ENCODE measurements around the gene ARRDC5.
A peak's percentile ranks its signal among the peaks of the same experiment; 100 is the strongest.
"Not testable (repeated sequence)": the region's sequence is repeated elsewhere in the genome, so short reads cannot be mapped to it uniquely, and the experiment has no call there.

ARRDC5 gene

GRCh38 chr19:4902796-4903195 lies at the start of gene ARRDC5:
Gene ARRDC5 (minus strand): TSS chr19:4902896. CDS start chr19:4902825, 71 bp downstream.
- DNase-seq (ENCODE audit: low read depth), result no peak

GRCh38 chr19:4951656-4952055 lies 49.0 kb upstream of the ARRDC5 start:
- no peak for DNase-seq (ENCODE audit: low read depth)

GRCh38 chr19:4950650-4951049 lies 48.0 kb upstream of the ARRDC5 start:
- DNase-seq (ENCODE audit: low read depth), result not testable (repeated sequence)

- not testable (repeated sequence) for DNase-seq (ENCODE audit: low read depth)
Observed at GRCh38 chr19:4941638-4942169, 39.0 kb upstream of the ARRDC5 start.

- DNase-seq (ENCODE audit: low read depth), result no peak
Observed at GRCh38 chr19:4939466-4939865, 36.8 kb upstream of the ARRDC5 start.

- not testable (repeated sequence) for DNase-seq (ENCODE audit: low read depth)
Observed at GRCh38 chr19:4938461-4938860, 35.8 kb upstream of the ARRDC5 start.

GRCh38 chr19:4937060-4937459 lies 34.4 kb upstream of the ARRDC5 start:
- DNase-seq (ENCODE audit: low read depth), result no peak

GRCh38 chr19:4935444-4935843 lies 32.7 kb upstream of the ARRDC5 start:
- no peak for DNase-seq (ENCODE audit: low read depth)

- no peak for DNase-seq (ENCODE audit: low read depth)
Observed at GRCh38 chr19:4933528-4933927, 30.8 kb upstream of the ARRDC5 start.

GRCh38 chr19:4932711-4933110 lies 30.0 kb upstream of the ARRDC5 start:
- DNase-seq (ENCODE audit: low read depth), result no peak

- DNase-seq (ENCODE audit: low read depth), result no peak
Observed at GRCh38 chr19:4930664-4931063, 28.0 kb upstream of the ARRDC5 start.

- no peak for DNase-seq (ENCODE audit: low read depth)
Observed at GRCh38 chr19:4929186-4929585, 26.5 kb upstream of the ARRDC5 start.

- no peak for DNase-seq (ENCODE audit: low read depth)
Observed at GRCh38 chr19:4923276-4923747, 20.6 kb upstream of the ARRDC5 start.

GRCh38 chr19:4922530-4923275 lies 20.0 kb upstream of the ARRDC5 start:
- DNase-seq (ENCODE audit: low read depth), result no peak

- peak; percentile 20 for DNase-seq (ENCODE audit: low read depth)
Observed at GRCh38 chr19:4916292-4917082, 13.8 kb upstream of the ARRDC5 start.

GRCh38 chr19:4914736-4915501 lies 12.2 kb upstream of the ARRDC5 start:
- peak; percentile 56 for DNase-seq (ENCODE audit: low read depth)

GRCh38 chr19:4913996-4914735 lies 11.5 kb upstream of the ARRDC5 start:
- no peak for DNase-seq (ENCODE audit: low read depth)

- peak; percentile 34 for DNase-seq (ENCODE audit: low read depth)
Observed at GRCh38 chr19:4911786-4912672, 9.3 kb upstream of the ARRDC5 start.

GRCh38 chr19:4911314-4911713 lies 8.6 kb upstream of the ARRDC5 start:
- DNase-seq (ENCODE audit: low read depth), result no peak

GRCh38 chr19:4910594-4911281 lies 8.0 kb upstream of the ARRDC5 start:
- no peak for DNase-seq (ENCODE audit: low read depth)
